AG04450 (cell line): ENCODE data around the gene BMPER. TPM values are rescaled to one million over a fixed set of nuclear protein-coding genes. Genes with fewer than 3 reads are reported as not detected.
A peak's percentile ranks its signal among the peaks of the same experiment; 100 is the strongest.

ENCODE experiments used
- CTCF ChIA-PET: fragments of 300-600, 350-600 bp; formaldehyde crosslinking; extraction: SDS; loops from one replicate; lab custom pipeline; 2022; ENCODE audit warnings: antibody characterized with exemption, inconsistent platforms; lab: Charles Lee
- POLR2A ChIA-PET: fragments of 350-600 bp; formaldehyde crosslinking; extraction: SDS; loops from one replicate; lab custom pipeline; 2021; ENCODE audit warnings: antibody characterized with exemption, inconsistent platforms; lab: Yijun Ruan, JAX
- DNase-seq: peaks from one replicate; pipeline ENCODE4 v3.0.0-alpha.2; 2011; ENCODE audit warnings: low read depth, low spot score
- H3K27ac ChIP-seq: one replicate; pipeline ENCODE4 v1.5.1; 2012; ENCODE audit warnings: low read depth, low read length, control low read depth
- H3K27me3 ChIP-seq: one replicate; pipeline ENCODE4 v1.6.0; 2012; ENCODE audit warnings: low read length; ENCODE audit not compliant: control insufficient read depth, insufficient read depth
- H3K4me3 ChIP-seq: 2 replicates; pipeline ENCODE4 v1.5.1; 2011; ENCODE audit warnings: mild to moderate bottlenecking, low read depth, low read length, control low read depth
- H3K9me3 ChIP-seq: 2 replicates; pipeline ENCODE4 v1.5.1; 2012; ENCODE audit warnings: low read length; ENCODE audit not compliant: control insufficient read depth, insufficient read depth
- CTCF ChIP-seq: IDR thresholded peaks from 2 replicates; pipeline ENCODE4 v1.5.1; 2011; ENCODE audit warnings: low read depth, low read length, control low read depth, inconsistent platforms
- polyA plus RNA-seq: library from polyadenylated mRNA; depleted of rRNA; stranded (reverse); fragments of >200 nt; gene quantifications from 2 replicates; pipeline ENCODE4 v1.2.3, GENCODE V29; 2011

BMPER gene
- polyA plus RNA-seq, 1 experiment = 1.1 TPM

GRCh38 chr7:33887266-33887975 is 17.9 kb upstream of the BMPER start:
- no peak for TF ChIP-seq CTCF
- peaks cover 6% of the 10 kb centered on the region for H3K27me3 ChIP-seq
- ChIA-PET CTCF (interaction anchor here (1.1 to 5.4 kb wide), 5 partner anchors 8 to 644 kb away, joined by 3 to 42 read pairs (median 4); no protein-coding TSS in a partner anchor), POLR2A (no interaction called here)
- no peak for DNase-seq
- no peak overlapping the region for H3K27ac ChIP-seq
- no peaks in the 10 kb centered on the region for H3K9me3 ChIP-seq
- no peak overlapping the region for H3K4me3 ChIP-seq

GRCh38 chr7:33888166-33888565 is 17.2 kb upstream of the BMPER start:
- H3K27ac ChIP-seq = no peak overlapping the region
- no peak overlapping the region for H3K4me3 ChIP-seq
- ChIA-PET POLR2A (no interaction called here), CTCF (interaction anchor here (1.1 to 5.4 kb wide), 5 partner anchors 7 to 645 kb away, joined by 3 to 42 read pairs (median 4); no protein-coding TSS in a partner anchor)
- TF ChIP-seq CTCF = no peak
- no peaks in the 10 kb centered on the region for H3K9me3 ChIP-seq
- peaks cover 6% of the 10 kb centered on the region for H3K27me3 ChIP-seq
- no peak for DNase-seq

GRCh38 chr7:33892945-33893344 is 12.4 kb upstream of the BMPER start:
- TF ChIP-seq CTCF = no peak
- Histone ChIP-seq H3K4me3 (no peak overlapping the region), H3K27me3 (peaks cover 12% of the 10 kb centered on the region), H3K9me3 (no peaks in the 10 kb centered on the region), H3K27ac (no peak overlapping the region)
- ChIA-PET CTCF (interaction anchor here (1.3 to 4.9 kb wide), 2 partner anchors 10 to 39 kb away, joined by 7 to 46 read pairs; no protein-coding TSS in a partner anchor), POLR2A (no interaction called here)
- DNase-seq = no peak

- no peaks in the 10 kb centered on the region for H3K9me3 ChIP-seq
- TF ChIP-seq CTCF = no peak
- CTCF ChIA-PET = interaction anchor here (0.7 to 4.9 kb wide), 6 partner anchors 10 to 177 kb away, joined by 3 to 46 read pairs (median 6); partner anchors contain the start of gene BMPER
- H3K27me3 ChIP-seq = peaks cover 12% of the 10 kb centered on the region
- POLR2A ChIA-PET = no interaction called here
- no peak for DNase-seq
- H3K4me3 ChIP-seq = no peak overlapping the region
- H3K27ac ChIP-seq = no peak overlapping the region
These were observed 12.0 kb upstream of the BMPER start for GRCh38 chr7:33893377-33893776.

- no peak overlapping the region for H3K4me3 ChIP-seq
These were observed 10.1 kb upstream of the BMPER start for GRCh38 chr7:33895025-33895804.

More at GRCh38 chr7:33895025-33895804, 10.1 kb upstream of the BMPER start:
- Histone ChIP-seq H3K27ac (no peak overlapping the region), H3K27me3 (peaks cover 12% of the 10 kb centered on the region), H3K9me3 (no peaks in the 10 kb centered on the region)
- peak; percentile 96 for TF ChIP-seq CTCF
- no peak for DNase-seq
- POLR2A ChIA-PET = interaction anchor here (0.7 kb wide), 1 partner anchor 95 kb away, joined by 4 read pairs; no protein-coding TSS in a partner anchor
- CTCF ChIA-PET = interaction anchor here (0.5 to 4.9 kb wide), 56 partner anchors 9 to 658 kb away, joined by 3 to 46 read pairs (median 4); no protein-coding TSS in a partner anchor
